22Rv1 (cell line): ENCODE data around the gene PFKFB2.

Experiments
- CTCF ChIP-seq: fragments of 450-650 bp; IDR thresholded peaks from 2 replicates; pipeline ENCODE4 v1.5.1; 2017; ENCODE audit warnings: mild to moderate bottlenecking
- ZFX ChIP-seq: fragments of 450-650 bp; IDR thresholded peaks from 2 replicates; pipeline ENCODE4 v1.6.1; 2017; ENCODE audit warnings: antibody characterized with exemption, borderline replicate concordance

DNA sequence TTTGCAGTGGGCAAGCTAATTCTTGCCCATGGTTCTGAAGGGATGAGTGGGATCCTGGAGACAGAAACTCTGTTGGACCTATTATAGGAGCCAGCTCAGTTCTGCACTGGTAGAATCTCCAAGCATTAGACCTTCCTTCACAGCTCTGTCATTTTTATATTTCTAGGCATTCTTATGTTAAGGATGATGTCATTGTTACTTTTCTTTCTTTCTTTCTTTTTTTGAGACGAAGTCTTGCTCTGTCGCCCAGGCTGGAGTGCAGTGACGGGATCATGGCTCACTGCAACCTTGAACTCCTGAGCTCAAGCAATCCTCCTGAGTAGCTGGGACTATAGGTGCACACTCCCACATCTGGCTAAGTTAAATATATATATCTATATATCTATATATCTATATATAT, 7.5 kb downstream of the PFKFB2 start:
- TF ChIP-seq CTCF: no peak
- no peak for TF ChIP-seq ZFX
